Upper lobe of left lung (tissue), 6 donors: Measurements from ENCODE around the gene MYO19. TPM values are rescaled to one million over a fixed set of nuclear protein-coding genes. Genes with fewer than 3 reads are reported as not detected.
A peak's percentile ranks its signal among the peaks of the same experiment; 100 is the strongest.

Experiments
- ATAC-seq, 2 donors: fragments of 200-7000 bp; cut with Tn5 transposase; one replicate each; pipeline ENCODE4 v1.9.1; 2022; ENCODE audit warnings: mild to moderate bottlenecking in 2 of 2, moderate library complexity in 2 of 2; ENCODE audit not compliant: low FRiP score in 2 of 2
- DNase-seq, 2 donors: peaks; one replicate each; pipeline ENCODE4 v3.0.0-alpha.2; 2019 to 2020
- H3K27ac ChIP-seq, 4 donors: fragments of 200-600 bp; sonication (generic); one replicate each; pipeline ENCODE4 v1.5.1; 2016 to 2019
- H3K27me3 ChIP-seq, 4 donors: fragments of 200-600 bp; sonication (generic); one replicate each; pipeline ENCODE4 v1.5.1; 2017 to 2019
- H3K36me3 ChIP-seq, 4 donors: fragments of 200-600 bp; sonication (generic); one replicate each; pipeline ENCODE4 v1.5.1; 2016 to 2019
- H3K4me1 ChIP-seq, 4 donors: fragments of 200-600 bp; sonication (generic); one replicate each; pipeline ENCODE4 v1.5.1; 2018 to 2019
- H3K4me3 ChIP-seq, 4 donors: fragments of 200-600 bp; sonication (generic); one replicate each; pipeline ENCODE4 v1.5.1; 2017 to 2019; ENCODE audit warnings: mild to moderate bottlenecking in 2 of 4, moderate library complexity in 1 of 4
- H3K9me3 ChIP-seq, 4 donors: fragments of 200-600 bp; sonication (generic); one replicate each; pipeline ENCODE4 v1.5.1; 2018 to 2019
- CTCF ChIP-seq, 6 experiments: fragments of 450-650 bp in 4 of 6; fragments of 200-600 bp in 2 of 6; sonication (generic) in 2 of 6; IDR thresholded peaks; one replicate each; pipeline ENCODE4 v1.5.1; 2016 to 2019; ENCODE audit warnings: antibody characterized with exemption in 6 of 6
- EP300 ChIP-seq, 4 donors: sonication (generic); formaldehyde crosslinking; IDR thresholded peaks; one replicate each; pipeline ENCODE4 v1.5.1; 2017; ENCODE audit warnings: antibody characterized with exemption in 4 of 4, control low read depth in 2 of 4
- POLR2A ChIP-seq, 4 donors: fragments of 450-650 bp; IDR thresholded peaks; one replicate each; pipeline ENCODE4 v1.5.1; 2016 to 2017; ENCODE audit warnings: antibody characterized with exemption in 4 of 4, mild to moderate bottlenecking in 2 of 4
- POLR2AphosphoS5 ChIP-seq, 2 donors: sonication (generic); formaldehyde crosslinking; IDR thresholded peaks; one replicate each; pipeline ENCODE4 v1.5.1; 2017; ENCODE audit warnings: antibody characterized with exemption in 2 of 2
- WGBS, 2 donors: methylation state at CpG; one replicate each; pipeline ENCODE4 v1.1.5; 2017 to 2018; 5-methylcytosine and 5-hydroxymethylcytosine counted together
- total RNA-seq, 6 donors: library from RNA; depleted of rRNA in 4 of 6; stranded (reverse); fragments of >200 nt in 4 of 6; gene quantifications; one replicate each; pipeline versions ENCODE4 v1.1.0 to v1.2.1, GENCODE V29; 2016 to 2021
- donor health status: DM: no; HTN: no; CAD: no; lungs with moderate emphysema.
- donor health status: DM: no; HTN: yes; CAD: no; lungs with severe emphysema.

MYO19 gene
- total RNA-seq, 6 donors from 2014 or later, result 34.8 to 167 (median 49.4) TPM

GRCh38 chr17:36575028-36575427, 40.4 kb upstream of the MYO19 start:
- peak in 1 of 2 donors; percentile 71 for DNase-seq
- Histone ChIP-seq H3K27me3 (no peaks in the 10 kb centered on the region), H3K4me1 (no peaks in the 10 kb centered on the region), H3K36me3 (peaks cover 17 to 86% (median 56%) of the 10 kb centered on the region in 4 donors), H3K27ac (no peak overlapping the region), H3K4me3 (no peak overlapping the region), H3K9me3 (no peaks in the 10 kb centered on the region)
- ATAC-seq, result no peak
- TF ChIP-seq POLR2A (IDR thresholded peaks at IDR 0.05) (no peak), POLR2AphosphoS5 (IDR thresholded peaks at IDR 0.05) (no peak), EP300 (IDR thresholded peaks at IDR 0.05) (no peak), CTCF (IDR thresholded peaks at IDR 0.05) (no peak)
- 92 to 96% methylated on average over 12 of the region's 12 CpGs for WGBS, 2 donors

GRCh38 chr17:36566081-36566480, 31.4 kb upstream of the MYO19 start:
- Histone ChIP-seq H3K36me3 (peaks cover 32 to 96% (median 59%) of the 10 kb centered on the region in 4 donors), H3K27me3 (no peaks in the 10 kb centered on the region), H3K27ac (no peak overlapping the region), H3K4me1 (no peaks in the 10 kb centered on the region), H3K9me3 (no peaks in the 10 kb centered on the region), H3K4me3 (no peak overlapping the region)
- 93 to 98% methylated on average over 4 of the region's 4 CpGs for WGBS, 2 donors
- TF ChIP-seq POLR2A (IDR thresholded peaks at IDR 0.05), result no peak
- TF ChIP-seq CTCF (IDR thresholded peaks at IDR 0.05), result no peak
- no peak for TF ChIP-seq EP300 (IDR thresholded peaks at IDR 0.05)
- no peak for TF ChIP-seq POLR2AphosphoS5 (IDR thresholded peaks at IDR 0.05)
- DNase-seq (no peak), ATAC-seq (no peak)

- Histone ChIP-seq H3K9me3 (no peaks in the 10 kb centered on the region), H3K27me3 (no peaks in the 10 kb centered on the region), H3K36me3 (peaks cover 18 to 38% (median 27%) of the 10 kb centered on the region in 4 donors), H3K4me1 (peaks cover 35 to 51% (median 41%) of the 10 kb centered on the region in 4 donors), H3K4me3 (no peak overlapping the region), H3K27ac (no peak overlapping the region)
- ATAC-seq, result no peak
- WGBS, 2 donors, result 90 to 93% methylated on average over 3 of the region's 3 CpGs
- no peak for DNase-seq
- no peak for TF ChIP-seq POLR2A (IDR thresholded peaks at IDR 0.05)
- TF ChIP-seq CTCF (IDR thresholded peaks at IDR 0.05), result no peak
- no peak for TF ChIP-seq EP300 (IDR thresholded peaks at IDR 0.05)
- TF ChIP-seq POLR2AphosphoS5 (IDR thresholded peaks at IDR 0.05), result no peak
These were observed 18.8 kb upstream of the MYO19 start for GRCh38 chr17:36553459-36553858.

GRCh38 chr17:36550491-36551417, 16.1 kb upstream of the MYO19 start:
- TF ChIP-seq EP300 (IDR thresholded peaks at IDR 0.05) (no peak), POLR2AphosphoS5 (IDR thresholded peaks at IDR 0.05) (no peak), CTCF (IDR thresholded peaks at IDR 0.05) (no peak), POLR2A (IDR thresholded peaks at IDR 0.05) (no peak)
- Histone ChIP-seq H3K9me3 (no peaks in the 10 kb centered on the region), H3K4me1 (peaks cover 60 to 74% (median 66%) of the 10 kb centered on the region in 4 donors), H3K27ac (peak overlapping the region in 3 of 4 donors; percentile 7 to 20 (median 17)), H3K4me3 (no peak overlapping the region), H3K27me3 (no peaks in the 10 kb centered on the region), H3K36me3 (peaks cover 0 to 14% (median 5%) of the 10 kb centered on the region in 4 donors)
- ATAC-seq (no peak), DNase-seq (no peak)
- 71 to 79% methylated on average over 8 of the region's 8 CpGs for WGBS, 2 donors
